GM06990 (cell line): ENCODE measurements around the gene VPS16.

Experiments
- DNase-seq: peaks from one replicate; pipeline ENCODE4 v3.0.0-alpha.2; 2011; ENCODE audit not compliant: insufficient read length; ENCODE audit errors: extremely low read depth
- H3K27me3 ChIP-seq: replicated peaks from 2 replicates; pipeline ENCODE4 v1.6.0; 2011; ENCODE audit warnings: low read length; ENCODE audit not compliant: control insufficient read depth, insufficient read depth
- H3K36me3 ChIP-seq: 2 replicates; pipeline ENCODE4 v1.5.1; 2011; ENCODE audit warnings: low read length; ENCODE audit not compliant: control insufficient read depth, insufficient read depth
- H3K4me3 ChIP-seq: replicated peaks from 2 replicates; pipeline ENCODE4 v1.5.1; 2011; ENCODE audit warnings: low read depth, mild to moderate bottlenecking, control low read depth, low read length
- TF ChIP-seq, protein P1 (sequence below): IDR thresholded peaks from 2 replicates; pipeline ENCODE4 v1.5.1; 2011; ENCODE audit warnings: low read length, control low read depth, mild to moderate bottlenecking, inconsistent platforms; ENCODE audit not compliant: insufficient read depth, poor library complexity, severe bottlenecking

VPS16 gene

DNA sequence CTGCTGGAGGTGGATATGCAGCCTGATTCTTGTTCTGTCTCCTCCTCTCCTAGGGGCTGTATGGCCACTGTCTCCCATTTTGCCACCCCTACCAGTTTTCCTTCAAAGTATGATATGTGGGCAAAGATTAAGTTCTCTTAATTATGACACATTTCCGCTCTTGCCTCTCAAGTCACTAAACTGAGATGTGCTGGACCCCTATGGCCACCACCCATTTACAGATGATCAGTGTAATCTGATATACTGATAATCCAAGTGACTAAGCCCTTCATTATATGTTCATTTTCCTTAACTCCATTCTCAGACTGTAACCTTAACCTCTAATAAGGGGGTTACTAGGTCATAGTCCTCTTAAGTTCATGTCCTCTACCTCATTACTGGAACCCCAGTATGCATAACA is 26.5 kb upstream of the VPS16 start:
- TF ChIP-seq, protein P1, sequence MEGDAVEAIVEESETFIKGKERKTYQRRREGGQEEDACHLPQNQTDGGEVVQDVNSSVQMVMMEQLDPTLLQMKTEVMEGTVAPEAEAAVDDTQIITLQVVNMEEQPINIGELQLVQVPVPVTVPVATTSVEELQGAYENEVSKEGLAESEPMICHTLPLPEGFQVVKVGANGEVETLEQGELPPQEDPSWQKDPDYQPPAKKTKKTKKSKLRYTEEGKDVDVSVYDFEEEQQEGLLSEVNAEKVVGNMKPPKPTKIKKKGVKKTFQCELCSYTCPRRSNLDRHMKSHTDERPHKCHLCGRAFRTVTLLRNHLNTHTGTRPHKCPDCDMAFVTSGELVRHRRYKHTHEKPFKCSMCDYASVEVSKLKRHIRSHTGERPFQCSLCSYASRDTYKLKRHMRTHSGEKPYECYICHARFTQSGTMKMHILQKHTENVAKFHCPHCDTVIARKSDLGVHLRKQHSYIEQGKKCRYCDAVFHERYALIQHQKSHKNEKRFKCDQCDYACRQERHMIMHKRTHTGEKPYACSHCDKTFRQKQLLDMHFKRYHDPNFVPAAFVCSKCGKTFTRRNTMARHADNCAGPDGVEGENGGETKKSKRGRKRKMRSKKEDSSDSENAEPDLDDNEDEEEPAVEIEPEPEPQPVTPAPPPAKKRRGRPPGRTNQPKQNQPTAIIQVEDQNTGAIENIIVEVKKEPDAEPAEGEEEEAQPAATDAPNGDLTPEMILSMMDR = no peak
- no peaks in the 10 kb centered on the region; the same call in 1 of the 2 replicates for H3K27me3 ChIP-seq
- H3K4me3 ChIP-seq = no peak overlapping the region
- no peak for DNase-seq
- H3K36me3 ChIP-seq = no peaks in the 10 kb centered on the region

DNA sequence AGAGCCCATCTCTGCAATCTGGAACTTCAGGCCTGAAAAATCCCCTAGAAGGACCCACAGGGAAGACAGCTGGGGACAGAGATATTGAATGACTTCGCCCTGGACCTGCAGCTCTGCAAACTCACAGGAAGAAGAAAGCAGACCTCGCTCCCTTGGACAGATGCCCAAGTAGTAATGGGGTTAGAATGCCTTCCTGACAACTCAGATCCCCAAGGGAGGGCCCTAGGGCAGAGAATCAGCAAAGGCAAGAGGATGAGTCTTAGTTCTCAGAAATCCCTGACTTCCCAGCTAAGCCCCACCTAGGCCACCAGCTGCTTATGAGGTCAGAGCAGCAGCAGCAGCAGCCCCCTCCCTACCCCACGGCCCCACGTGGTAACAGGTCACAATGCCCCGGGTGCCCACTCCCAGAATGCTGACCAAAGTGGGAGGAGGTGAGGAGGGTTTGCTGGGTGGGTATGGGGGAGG is 25.9 kb upstream of the VPS16 start, which contains the start of gene C20orf141:
Gene C20orf141 (plus strand): TSS at position 401 of the 465 bp plus-strand sequence. CDS start 198 bp downstream, outside the sequence.
- Histone ChIP-seq H3K27me3 (no peaks in the 10 kb centered on the region; the same call in 1 of the 2 replicates), H3K4me3 (no peak within 1 kb of the TSS), H3K36me3 (no peaks in the 10 kb centered on the region)
- DNase-seq = no peak
- TF ChIP-seq, protein P1 = no peak

DNA sequence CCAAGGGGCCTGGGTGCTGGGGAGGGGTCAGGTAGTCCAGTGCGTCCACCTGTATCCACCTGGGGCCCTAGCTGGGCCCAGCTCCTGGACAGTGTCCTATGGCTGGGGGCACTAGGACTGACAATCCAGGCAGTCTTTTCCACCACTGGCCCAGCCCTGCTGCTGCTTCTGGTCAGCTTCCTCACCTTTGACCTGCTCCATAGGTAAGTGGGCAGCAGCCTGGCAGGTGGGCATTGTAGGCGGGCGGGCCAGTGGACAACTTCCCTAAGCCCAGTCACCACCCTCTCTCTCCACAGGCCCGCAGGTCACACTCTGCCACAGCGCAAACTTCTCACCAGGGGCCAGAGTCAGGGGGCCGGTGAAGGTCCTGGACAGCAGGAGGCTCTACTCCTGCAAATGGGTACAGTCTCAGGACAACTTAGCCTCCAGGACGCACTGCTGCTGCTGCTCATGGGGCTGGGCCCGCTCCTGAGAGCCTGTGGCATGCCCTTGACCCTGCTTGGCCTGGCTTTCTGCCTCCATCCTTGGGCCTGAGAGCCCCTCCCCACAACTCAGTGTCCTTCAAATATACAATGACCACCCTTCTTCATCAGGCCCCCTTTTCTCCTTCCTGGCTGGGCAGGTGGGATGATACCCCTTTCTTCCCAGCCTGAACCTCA is 25.2 kb upstream of the VPS16 start:
- H3K4me3 ChIP-seq = no peak overlapping the region
- H3K36me3 ChIP-seq = no peaks in the 10 kb centered on the region
- TF ChIP-seq, protein P1 = no peak
- no peak for DNase-seq
- no peaks in the 10 kb centered on the region for H3K27me3 ChIP-seq

DNA sequence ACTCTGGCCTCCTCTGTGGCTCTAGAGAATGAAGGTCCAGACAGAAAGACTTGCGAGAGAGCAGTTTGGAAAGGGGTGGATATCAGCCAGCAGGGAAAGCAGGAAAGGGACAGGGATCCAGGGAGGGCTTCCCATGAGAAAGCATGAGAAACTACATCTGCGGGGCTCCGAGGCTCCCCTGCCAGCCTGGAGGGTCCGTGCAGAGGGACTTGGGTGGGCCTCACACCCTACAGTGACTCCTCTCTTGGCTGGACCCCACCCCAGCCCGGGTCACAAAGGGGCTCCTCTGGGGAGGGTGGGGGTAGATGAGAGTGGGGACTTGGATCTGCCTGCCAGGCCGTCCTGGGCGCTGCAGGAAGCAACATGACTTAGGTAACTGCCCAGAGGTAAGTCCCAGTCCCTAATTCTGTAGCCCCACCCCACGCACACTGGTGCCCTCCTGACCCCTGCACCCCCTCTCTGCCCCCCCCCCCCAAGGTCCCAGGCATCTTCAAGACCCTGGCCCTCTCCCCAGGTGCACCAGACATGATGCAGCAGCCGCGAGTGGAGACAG is 24.4 kb upstream of the VPS16 start, which contains the start of gene TMEM239:
Gene TMEM239 (plus strand): TSS at position 335 of the 553 bp plus-strand sequence. CDS start 191 bp downstream, at position 526.
- Histone ChIP-seq H3K4me3 (no peak within 1 kb of the TSS), H3K27me3 (no peaks in the 10 kb centered on the region), H3K36me3 (no peaks in the 10 kb centered on the region)
- TF ChIP-seq, protein P1 = no peak
- DNase-seq = no peak

DNA sequence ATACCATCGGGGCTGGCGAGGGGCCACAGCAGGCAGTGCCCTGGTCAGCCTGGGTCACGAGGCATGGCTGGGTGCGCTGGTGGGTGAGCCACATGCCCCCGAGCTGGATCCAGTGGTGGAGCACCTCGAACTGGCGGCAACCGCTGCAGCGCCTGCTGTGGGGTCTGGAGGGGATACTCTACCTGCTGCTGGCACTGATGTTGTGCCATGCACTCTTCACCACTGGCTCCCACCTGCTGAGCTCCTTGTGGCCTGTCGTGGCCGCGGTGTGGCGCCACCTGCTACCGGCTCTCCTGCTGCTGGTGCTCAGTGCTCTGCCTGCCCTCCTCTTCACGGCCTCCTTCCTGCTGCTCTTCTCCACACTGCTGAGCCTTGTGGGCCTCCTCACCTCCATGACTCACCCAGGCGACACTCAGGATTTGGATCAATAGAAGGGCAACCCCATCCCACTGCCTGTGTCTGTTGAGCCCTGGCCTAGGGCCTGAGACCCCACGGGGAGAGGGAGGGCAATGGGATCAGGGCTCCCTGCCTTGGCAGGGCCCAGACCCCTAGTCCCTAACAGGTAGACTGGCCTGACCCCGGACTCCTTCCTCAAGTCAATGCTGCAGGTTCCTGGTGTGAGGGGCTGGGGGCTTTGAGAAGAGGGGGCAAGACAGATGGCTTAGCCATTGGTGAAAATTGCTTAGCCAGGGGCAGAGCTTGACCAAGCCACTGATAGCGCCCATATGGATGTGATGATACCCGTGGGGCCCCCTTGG is 23.8 kb upstream of the VPS16 start:
- H3K4me3 ChIP-seq = no peak overlapping the region
- TF ChIP-seq, protein P1 = peak; percentile 23
- DNase-seq = no peak
- no peaks in the 10 kb centered on the region for H3K36me3 ChIP-seq
- H3K27me3 ChIP-seq = no peaks in the 10 kb centered on the region
